HG03135 (cell line): Measurements from ENCODE around the gene IQSEC3.

Experiments used
- ATAC-seq: cut with Tn5 transposase; IDR thresholded peaks from one replicate; pipeline ENCODE4 v1.9.1; 2021; ENCODE audit warnings: mild to moderate bottlenecking, moderate library complexity; ENCODE audit not compliant: unreplicated experiment

The IQSEC3 gene

GRCh38 chr12:162467-163307 is 96.1 kb downstream of the IQSEC3 start:
- ATAC-seq, result no peak

DNA sequence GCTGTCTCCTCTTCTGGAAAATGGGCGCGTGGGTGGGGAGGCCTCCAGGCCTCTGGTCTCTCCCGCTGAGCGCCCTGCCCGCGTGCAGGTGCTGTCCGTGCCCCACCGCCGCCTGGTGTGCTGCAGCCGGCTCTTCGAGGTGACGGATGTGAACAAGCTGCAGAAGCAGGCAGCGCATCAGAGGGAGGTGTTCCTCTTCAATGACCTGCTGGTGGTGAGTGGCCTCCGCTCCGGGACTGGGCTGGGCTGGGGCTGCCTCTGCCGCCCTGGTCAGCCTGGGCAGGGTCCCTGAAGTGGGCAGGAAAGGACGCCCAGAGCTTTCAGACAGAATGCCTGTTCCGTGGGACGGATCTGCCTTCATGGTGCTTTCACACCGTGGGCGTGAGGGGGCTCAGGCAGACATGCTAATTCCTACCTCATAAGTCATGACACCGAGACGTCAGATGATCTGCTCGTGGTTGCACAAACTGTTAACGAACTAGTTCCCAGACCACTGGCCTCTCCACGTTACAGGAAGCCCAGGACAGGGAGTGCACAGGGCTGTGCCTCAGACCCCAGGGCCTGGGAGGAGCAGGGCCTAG is 96.9 kb downstream of the IQSEC3 start:
- ATAC-seq, result no peak

GRCh38 chr12:164207-164606 is 97.6 kb downstream of the IQSEC3 start:
- no peak for ATAC-seq

- ATAC-seq, result no peak
Measured at GRCh38 chr12:165862-166368, 99.3 kb downstream of the IQSEC3 start.

DNA sequence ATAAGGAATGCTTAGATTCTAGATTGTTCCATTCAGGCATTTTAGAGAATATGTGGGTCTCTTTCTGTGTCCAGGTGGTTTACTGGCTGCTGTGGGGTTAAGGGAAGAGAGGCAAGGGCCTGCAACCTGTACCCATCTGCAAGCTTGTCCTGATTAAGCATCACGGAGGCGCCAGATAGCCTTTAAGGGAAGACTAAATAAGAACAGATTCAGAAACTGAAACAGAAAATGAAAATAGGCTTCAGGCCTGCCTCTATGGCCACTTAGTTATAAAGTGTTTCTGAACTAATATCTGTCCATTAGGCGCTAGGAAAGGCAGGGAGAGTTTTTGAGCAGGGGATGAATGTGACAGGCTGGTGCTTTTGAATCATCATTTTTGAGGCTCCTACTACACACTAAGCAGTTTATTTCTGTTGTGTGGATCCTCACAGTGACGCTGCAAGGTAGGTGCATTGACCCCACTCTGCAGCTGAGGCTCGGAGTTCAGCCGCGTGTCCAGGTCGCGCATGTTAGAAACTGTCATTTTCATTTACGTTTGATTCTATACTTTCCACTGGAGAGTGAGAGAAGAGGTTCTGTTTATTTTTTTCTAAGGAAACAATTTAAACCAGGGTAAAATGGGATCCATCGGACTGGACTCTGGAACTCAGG is 100.0 kb downstream of the IQSEC3 start:
- no peak for ATAC-seq

- no peak for ATAC-seq
Measured at GRCh38 chr12:167959-168600, 101.5 kb downstream of the IQSEC3 start.

- no peak for ATAC-seq
Measured at GRCh38 chr12:168763-169525, 102.4 kb downstream of the IQSEC3 start.

- no peak for ATAC-seq
Measured at GRCh38 chr12:169528-170370, 103.2 kb downstream of the IQSEC3 start.

DNA sequence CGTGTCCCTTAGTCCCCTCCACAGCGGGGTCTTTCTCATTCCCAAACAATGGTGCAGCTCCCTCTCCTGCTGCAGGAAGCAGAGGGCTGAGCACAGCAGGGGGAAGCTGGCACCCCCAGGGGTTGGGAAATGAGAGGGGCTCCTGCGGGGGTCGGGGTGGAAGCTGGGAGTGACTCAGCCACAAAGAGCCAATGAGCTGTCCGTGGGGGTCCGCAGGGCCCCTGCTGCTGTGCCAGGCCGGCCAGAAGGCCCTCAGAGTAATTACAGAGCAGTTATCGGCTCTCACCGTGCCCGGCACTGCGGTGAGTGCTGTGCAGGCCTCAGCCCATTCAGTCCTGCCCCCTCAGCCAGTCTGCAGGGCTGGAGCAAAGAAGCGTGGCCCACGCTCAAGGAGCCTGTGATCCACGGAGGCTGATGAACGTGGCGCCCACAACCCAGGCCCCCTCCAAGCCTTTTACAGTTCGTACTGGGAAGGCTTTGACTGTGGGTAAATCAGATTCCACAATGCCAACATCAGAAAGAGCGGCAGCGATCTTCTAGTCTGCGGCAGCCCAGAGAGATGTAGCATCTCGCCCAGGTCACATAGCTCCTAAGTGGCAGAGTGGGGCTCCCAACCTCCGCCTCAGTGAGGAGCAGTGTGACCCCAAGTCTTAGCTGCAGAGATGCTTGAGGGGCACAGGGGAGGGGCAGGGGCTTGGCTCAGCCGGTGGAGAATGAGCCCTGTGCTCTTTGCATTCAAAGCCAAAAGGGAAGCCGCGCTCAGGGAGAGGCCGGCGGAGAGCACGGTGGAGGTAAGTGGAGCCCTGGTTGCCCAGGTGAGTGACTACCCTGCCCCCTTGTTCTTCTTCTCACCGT is 104.0 kb downstream of the IQSEC3 start:
- ATAC-seq, result no peak

- ATAC-seq, result no peak
Measured at GRCh38 chr12:171276-171675, 104.7 kb downstream of the IQSEC3 start.

DNA sequence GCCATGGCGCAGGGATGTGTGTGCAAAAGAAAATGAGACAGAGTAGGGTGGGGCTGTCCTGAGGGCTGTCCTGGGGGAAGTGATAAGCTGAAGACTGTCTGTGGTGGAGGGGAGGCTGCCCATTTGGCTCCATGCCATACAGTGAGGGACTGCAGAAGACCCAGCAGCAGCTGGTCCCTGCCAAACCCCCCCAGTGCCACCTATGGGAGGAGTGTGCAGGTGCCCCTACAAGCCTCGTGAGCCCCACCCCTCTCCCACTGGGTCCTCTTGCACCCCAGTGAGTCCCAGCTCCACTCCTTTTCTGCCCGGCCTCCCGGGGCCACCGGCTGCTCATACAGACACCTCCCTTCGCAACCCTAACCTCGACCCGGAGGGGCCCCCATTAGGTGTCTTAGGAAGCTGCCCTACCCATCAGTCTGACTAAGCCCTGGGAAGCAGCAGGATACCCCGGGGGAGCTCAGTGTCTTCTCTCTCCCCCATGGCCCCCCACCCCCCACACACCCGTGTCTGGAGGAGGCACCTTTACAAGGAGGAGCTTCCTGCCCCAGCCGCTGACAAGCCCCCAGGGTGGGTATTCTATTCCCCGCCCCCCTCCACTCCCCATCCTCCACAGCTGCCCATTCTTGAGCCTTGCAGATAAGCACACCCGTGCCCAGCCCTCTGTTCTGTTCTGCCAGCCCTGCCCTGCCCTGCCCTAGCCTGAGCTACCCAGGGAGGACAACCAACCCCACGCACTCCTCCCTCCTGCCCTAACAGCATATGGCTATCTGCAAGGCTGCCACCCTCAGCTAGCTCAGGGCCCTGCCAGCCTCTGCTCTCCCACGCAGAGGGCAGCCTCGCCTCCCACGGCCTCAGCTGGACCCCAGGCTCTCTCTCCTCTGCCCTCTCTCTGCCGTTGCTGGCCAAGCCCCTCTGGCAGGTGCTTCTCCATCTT is 105.4 kb downstream of the IQSEC3 start:
- no peak for ATAC-seq

DNA sequence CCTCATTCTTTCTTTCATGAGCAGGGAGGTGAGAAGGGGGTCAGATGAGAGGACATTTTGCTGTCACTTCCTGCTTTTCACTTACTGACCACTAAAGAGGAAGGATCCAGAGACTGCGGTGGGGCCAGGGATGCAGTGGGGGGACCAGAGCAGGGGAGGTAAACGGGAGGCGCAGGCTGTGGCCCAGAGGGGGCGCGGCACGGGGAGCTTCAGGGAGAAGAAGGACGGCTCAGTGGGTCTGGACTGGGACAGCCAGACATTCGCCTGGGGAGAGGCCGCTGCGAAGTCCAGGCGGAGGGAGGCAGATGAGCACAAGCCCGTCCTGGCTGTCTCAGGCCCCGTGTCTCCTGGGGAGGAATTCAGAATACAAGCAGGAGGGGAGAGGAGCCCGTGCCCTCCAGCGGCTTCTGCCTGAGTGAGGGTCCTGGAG is 106.2 kb downstream of the IQSEC3 start:
- no peak for ATAC-seq

GRCh38 chr12:174124-174523 is 107.6 kb downstream of the IQSEC3 start:
- ATAC-seq, result no peak

- no peak for ATAC-seq
Measured at GRCh38 chr12:174596-174995, 108.0 kb downstream of the IQSEC3 start.

GRCh38 chr12:175250-175649 is 108.7 kb downstream of the IQSEC3 start:
- no peak for ATAC-seq

GRCh38 chr12:175759-176158 is 109.2 kb downstream of the IQSEC3 start:
- no peak for ATAC-seq

DNA sequence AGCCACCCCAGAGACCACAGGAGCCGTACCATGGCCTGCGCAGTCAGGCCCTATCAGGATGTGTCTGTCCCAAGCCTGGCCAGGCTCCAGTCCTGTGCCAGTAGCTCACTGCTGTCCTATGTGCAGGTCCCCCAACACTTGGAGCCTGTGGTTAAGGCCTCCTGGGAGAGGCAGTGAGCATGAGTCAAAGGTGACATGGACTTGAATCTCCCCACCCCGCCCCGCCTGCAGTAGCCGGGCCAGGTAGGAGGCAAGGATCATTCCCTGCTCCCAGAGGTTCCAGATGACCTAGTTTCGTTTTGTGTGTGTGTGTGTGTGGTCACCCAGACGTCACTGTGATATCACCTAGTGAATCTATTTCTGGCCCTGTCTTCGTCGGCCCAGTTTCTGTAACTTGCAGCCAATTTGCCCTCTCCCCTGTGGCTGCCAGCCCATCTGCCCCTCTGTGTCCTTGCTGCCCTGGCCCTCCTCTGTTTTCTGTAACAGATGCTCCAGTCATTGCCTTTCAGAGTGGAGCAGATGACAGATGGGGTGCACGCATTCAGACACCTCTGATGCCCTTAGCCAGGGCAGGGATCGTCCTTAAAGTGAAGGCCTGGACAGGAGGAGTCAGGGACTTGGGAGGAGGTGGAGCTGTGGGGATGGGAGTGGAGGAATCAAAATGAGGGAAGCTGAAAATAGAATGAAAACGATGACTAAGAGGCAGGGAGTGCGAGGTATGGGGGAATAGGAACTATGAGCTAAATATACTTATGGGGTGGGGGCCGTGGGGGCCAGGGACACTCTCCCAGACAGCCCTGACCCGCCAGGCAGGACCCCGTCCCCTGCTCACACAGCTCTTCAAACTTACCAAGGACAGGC is 110.0 kb downstream of the IQSEC3 start:
- no peak for ATAC-seq
